ENCODE results near the gene DYNC2I2. TPM values are rescaled to one million over a fixed set of nuclear protein-coding genes. Genes with fewer than 3 reads are reported as not detected.

Gene DYNC2I2
- total RNA-seq, 1 experiment from 2014 or later, result 58.6 TPM

GRCh38 chr9:128634111-128634510 is 22.5 kb downstream of the DYNC2I2 start:
- no peaks in the 10 kb centered on the region for H3K79me1 ChIP-seq (ENCODE audit: insufficient read depth, low read depth, low read length, poor library complexity, severe bottlenecking)
- H4K5ac ChIP-seq (ENCODE audit: insufficient read length, low read depth, low read length), result no peak overlapping the region
- H2BK20ac ChIP-seq (ENCODE audit: low read depth, low read length, poor library complexity, severe bottlenecking), result no peak overlapping the region
- H4K20me1 ChIP-seq (ENCODE audit: control insufficient read depth, insufficient read depth, insufficient read length), result no peaks in the 10 kb centered on the region
- no peak overlapping the region for H4K8ac ChIP-seq (replicated peaks; ENCODE audit: insufficient read length, low read depth, low read length)
- H2BK120ac ChIP-seq (ENCODE audit: low read depth, low read length, poor library complexity, severe bottlenecking), result no peak overlapping the region
- H2BK12ac ChIP-seq (ENCODE audit: insufficient read length, low read depth, low read length), result no peak overlapping the region
- no peak overlapping the region for H3K27ac Mint-ChIP-seq
- no peaks in the 10 kb centered on the region for H3K27me3 Mint-ChIP-seq (ENCODE audit: low read depth)
- H3K27ac ChIP-seq (ENCODE audit: insufficient read length, low read depth, low read length), result no peak overlapping the region
- no peak overlapping the region for H2BK15ac ChIP-seq (ENCODE audit: low read depth, low read length)
- no peaks in the 10 kb centered on the region for H3K9me3 ChIP-seq (ENCODE audit: control insufficient read depth, low read depth, low read length)
- no peak overlapping the region for H3T11ph ChIP-seq (ENCODE audit: low read length)
- no peak overlapping the region for H3K9ac ChIP-seq (ENCODE audit: extremely low read depth, insufficient read length, low read length)
- no peak overlapping the region for H2AK5ac ChIP-seq (ENCODE audit: insufficient read length, low read length)
- no CpG with 5 or more reads among the region's 10 CpGs for WGBS (ENCODE audit: extremely low coverage, insufficient read length, low lambda C conversion rate)
- H3K4me2 ChIP-seq (ENCODE audit: insufficient read depth, insufficient read length, low read length), result no peak overlapping the region
- no peak overlapping the region for H3K14ac ChIP-seq (ENCODE audit: insufficient read depth, low read length)
- no peak for TF ChIP-seq CTCF (conservative IDR thresholded peaks at IDR 0.05)
- no peaks in the 10 kb centered on the region for H3K4me1 ChIP-seq (ENCODE audit: insufficient read depth, low read length)
- no peak overlapping the region for H3K23ac ChIP-seq (ENCODE audit: insufficient read length, low read depth, low read length)
- H3K4ac ChIP-seq (ENCODE audit: low read depth, low read length), result no peak overlapping the region
- H2AFZ ChIP-seq (ENCODE audit: low read length), result no peak overlapping the region
- H3K23me2 ChIP-seq (ENCODE audit: insufficient read length, low read depth, low read length, poor library complexity, severe bottlenecking), result no peaks in the 10 kb centered on the region
- no peak overlapping the region for H4K91ac ChIP-seq (ENCODE audit: insufficient read length, low read depth, low read length)
- H2BK5ac ChIP-seq (ENCODE audit: insufficient read length, low read length), result no peak overlapping the region
- H3K4me1 Mint-ChIP-seq, result peaks cover 2 to 7% of the 10 kb centered on the region in 2 experiments; a peak in 3 of 4 replicates
- no peak overlapping the region; a peak in 1 of 5 replicates for H3K4me3 Mint-ChIP-seq
- H3K56ac ChIP-seq (ENCODE audit: insufficient read length, low read depth, low read length), result no peak overlapping the region
- no peak for DNase-seq
- H3K27me3 ChIP-seq (ENCODE audit: insufficient read depth, low read length), result no peaks in the 10 kb centered on the region
- H3K79me2 ChIP-seq (ENCODE audit: insufficient read depth, low read length), result no peaks in the 10 kb centered on the region
- H3K18ac ChIP-seq (ENCODE audit: insufficient read length, low read depth, low read length), result no peak overlapping the region
- no peaks in the 10 kb centered on the region for H3K9me3 Mint-ChIP-seq
- H3K36me3 Mint-ChIP-seq (ENCODE audit: insufficient read depth in 1 of 3, low read depth in 3 of 3), result peaks cover 20 to 60% (median 53%) of the 10 kb centered on the region in 3 experiments
